ENCODE results near the gene MYORG. TPM values are rescaled to one million over a fixed set of nuclear protein-coding genes. Genes with fewer than 3 reads are reported as not detected.

Gene MYORG
- total RNA-seq, 1 experiment from 2014 or later = 5.6 TPM

DNA sequence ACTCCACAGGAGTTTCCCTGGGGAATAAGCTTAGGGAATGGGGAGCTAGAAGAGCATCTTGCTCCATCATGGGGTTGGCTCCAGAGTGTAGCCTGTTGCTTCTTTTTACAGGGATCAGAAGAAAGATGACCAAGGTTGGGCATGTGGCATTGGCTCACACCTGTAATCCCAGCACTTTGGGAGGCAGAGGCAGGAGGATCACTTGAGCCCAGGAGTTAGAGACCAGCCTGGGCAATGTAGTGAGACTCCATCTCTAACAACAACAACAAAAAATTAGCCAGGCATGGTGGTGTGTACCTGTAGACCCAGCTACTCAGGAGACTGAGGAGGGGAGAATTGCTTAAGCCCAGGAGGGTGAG lies 28.9 kb downstream of the MYORG start:
- Histone ChIP-seq H3K27ac (ENCODE audit: insufficient read length, low read depth, low read length) (no peak overlapping the region), H3K79me1 (ENCODE audit: insufficient read depth, low read depth, low read length, poor library complexity, severe bottlenecking) (no peaks in the 10 kb centered on the region), H3T11ph (ENCODE audit: low read length) (no peak overlapping the region), H2BK120ac (ENCODE audit: low read depth, low read length, poor library complexity, severe bottlenecking) (no peak overlapping the region), H3K4ac (ENCODE audit: low read depth, low read length) (no peak overlapping the region), H3K23ac (ENCODE audit: insufficient read length, low read depth, low read length) (no peak overlapping the region), H3K27me3 (ENCODE audit: insufficient read depth, low read length) (no peaks in the 10 kb centered on the region; the same call in 1 of the 2 replicates), H2AFZ (ENCODE audit: low read length) (no peak overlapping the region), H2AK5ac (ENCODE audit: insufficient read length, low read length) (no peak overlapping the region), H3K79me2 (ENCODE audit: insufficient read depth, low read length) (no peaks in the 10 kb centered on the region), H3K14ac (ENCODE audit: insufficient read depth, low read length) (no peak overlapping the region), H3K23me2 (ENCODE audit: insufficient read length, low read depth, low read length, poor library complexity, severe bottlenecking) (no peaks in the 10 kb centered on the region), H2BK15ac (ENCODE audit: low read depth, low read length) (no peak overlapping the region), H3K18ac (ENCODE audit: insufficient read length, low read depth, low read length) (no peak overlapping the region), H2BK12ac (ENCODE audit: insufficient read length, low read depth, low read length) (no peak overlapping the region), H3K9ac (ENCODE audit: extremely low read depth, insufficient read length, low read length) (no peak overlapping the region), H3K56ac (ENCODE audit: insufficient read length, low read depth, low read length) (no peak overlapping the region), H4K91ac (ENCODE audit: insufficient read length, low read depth, low read length) (no peak overlapping the region), H3K9me3 (ENCODE audit: control insufficient read depth, low read depth, low read length) (no peaks in the 10 kb centered on the region), H2BK5ac (ENCODE audit: insufficient read length, low read length) (no peak overlapping the region), H4K5ac (ENCODE audit: insufficient read length, low read depth, low read length) (no peak overlapping the region), H3K4me2 (ENCODE audit: insufficient read depth, insufficient read length, low read length) (no peak overlapping the region), H3K4me1 (ENCODE audit: insufficient read depth, low read length) (no peaks in the 10 kb centered on the region), H4K20me1 (ENCODE audit: control insufficient read depth, insufficient read depth, insufficient read length) (no peaks in the 10 kb centered on the region), H4K8ac (replicated peaks; ENCODE audit: insufficient read length, low read depth, low read length) (no peak overlapping the region), H2BK20ac (ENCODE audit: low read depth, low read length, poor library complexity, severe bottlenecking) (no peak overlapping the region)
- Mint-ChIP-seq H3K9me3 (no peaks in the 10 kb centered on the region), H3K27ac (peak overlapping the region in 1 of 3 experiments; percentile 55; a peak in 1 of 7 replicates), H3K36me3 (ENCODE audit: insufficient read depth in 1 of 3, low read depth in 3 of 3) (peaks cover 0 to 16% (median 14%) of the 10 kb centered on the region in 3 experiments; a peak in 5 of 7 replicates), H3K4me1 (peaks cover 15 to 20% of the 10 kb centered on the region in 2 experiments), H3K4me3 (no peak overlapping the region), H3K27me3 (ENCODE audit: low read depth) (no peaks in the 10 kb centered on the region)
- no peak for DNase-seq
- TF ChIP-seq, protein P1, sequence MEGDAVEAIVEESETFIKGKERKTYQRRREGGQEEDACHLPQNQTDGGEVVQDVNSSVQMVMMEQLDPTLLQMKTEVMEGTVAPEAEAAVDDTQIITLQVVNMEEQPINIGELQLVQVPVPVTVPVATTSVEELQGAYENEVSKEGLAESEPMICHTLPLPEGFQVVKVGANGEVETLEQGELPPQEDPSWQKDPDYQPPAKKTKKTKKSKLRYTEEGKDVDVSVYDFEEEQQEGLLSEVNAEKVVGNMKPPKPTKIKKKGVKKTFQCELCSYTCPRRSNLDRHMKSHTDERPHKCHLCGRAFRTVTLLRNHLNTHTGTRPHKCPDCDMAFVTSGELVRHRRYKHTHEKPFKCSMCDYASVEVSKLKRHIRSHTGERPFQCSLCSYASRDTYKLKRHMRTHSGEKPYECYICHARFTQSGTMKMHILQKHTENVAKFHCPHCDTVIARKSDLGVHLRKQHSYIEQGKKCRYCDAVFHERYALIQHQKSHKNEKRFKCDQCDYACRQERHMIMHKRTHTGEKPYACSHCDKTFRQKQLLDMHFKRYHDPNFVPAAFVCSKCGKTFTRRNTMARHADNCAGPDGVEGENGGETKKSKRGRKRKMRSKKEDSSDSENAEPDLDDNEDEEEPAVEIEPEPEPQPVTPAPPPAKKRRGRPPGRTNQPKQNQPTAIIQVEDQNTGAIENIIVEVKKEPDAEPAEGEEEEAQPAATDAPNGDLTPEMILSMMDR (conservative IDR thresholded peaks at IDR 0.05) = no peak

All from H9 (cell line).